Spleen (tissue), 7 donors: ENCODE measurements around the gene MLXIP.

Experiments used
- POLR2A ChIP-seq, 3 donors: fragments of 450-650 bp; IDR thresholded peaks; one replicate each; pipeline ENCODE4 v1.5.1; 2017; ENCODE audit warnings: antibody characterized with exemption in 3 of 3, mild to moderate bottlenecking in 1 of 3
- POLR2AphosphoS5 ChIP-seq, 3 donors: sonication (generic); formaldehyde crosslinking; IDR thresholded peaks; one replicate each; pipeline ENCODE4 v1.5.1; 2017; ENCODE audit warnings: antibody characterized with exemption in 3 of 3
- TF ChIP-seq, protein P1 (sequence below), 11 experiments: fragments of 200-600 bp in 7 of 11; fragments of 450-650 bp in 4 of 11; sonication (generic) in 4 of 11; IDR thresholded peaks in 8 of 11; conservative IDR thresholded peaks in 3 of 11; 1 replicate in 7 of 11; 2 replicates in 4 of 11; pipeline versions ENCODE4 v1.4.0 to v1.8.0; 2016 to 2021; ENCODE audit warnings: antibody characterized with exemption in 11 of 11, inconsistent platforms in 4 of 11, mild to moderate bottlenecking in 1 of 11
- donor health status: DM: no; HTN: no; CAD: no; lungs with moderate emphysema.
- donor health status: DM: no; HTN: no; CAD: no.
- donor health status: DM: no; HTN: no; CAD: no.

DNA sequence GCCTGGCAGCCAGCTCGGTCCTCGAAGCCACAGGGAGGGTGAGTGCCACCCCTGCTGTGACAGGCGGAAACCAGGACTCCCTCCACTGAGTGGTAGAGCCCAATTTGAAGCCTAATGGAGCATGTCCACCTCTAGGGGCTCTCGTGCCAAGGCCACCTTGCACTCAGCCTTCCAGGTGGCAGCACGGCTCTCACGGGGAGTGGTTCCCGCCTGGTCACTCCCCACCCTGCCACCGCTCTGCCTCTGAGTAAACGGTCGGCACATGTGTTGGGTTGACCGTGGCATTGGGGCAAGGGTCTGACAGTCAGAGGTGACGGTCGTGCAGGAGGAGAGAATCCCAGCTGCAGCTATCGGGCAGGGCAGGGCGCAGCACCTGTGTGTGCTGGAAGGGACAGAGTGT is 60.7 kb downstream of the MLXIP start:
- TF ChIP-seq, protein P1, sequence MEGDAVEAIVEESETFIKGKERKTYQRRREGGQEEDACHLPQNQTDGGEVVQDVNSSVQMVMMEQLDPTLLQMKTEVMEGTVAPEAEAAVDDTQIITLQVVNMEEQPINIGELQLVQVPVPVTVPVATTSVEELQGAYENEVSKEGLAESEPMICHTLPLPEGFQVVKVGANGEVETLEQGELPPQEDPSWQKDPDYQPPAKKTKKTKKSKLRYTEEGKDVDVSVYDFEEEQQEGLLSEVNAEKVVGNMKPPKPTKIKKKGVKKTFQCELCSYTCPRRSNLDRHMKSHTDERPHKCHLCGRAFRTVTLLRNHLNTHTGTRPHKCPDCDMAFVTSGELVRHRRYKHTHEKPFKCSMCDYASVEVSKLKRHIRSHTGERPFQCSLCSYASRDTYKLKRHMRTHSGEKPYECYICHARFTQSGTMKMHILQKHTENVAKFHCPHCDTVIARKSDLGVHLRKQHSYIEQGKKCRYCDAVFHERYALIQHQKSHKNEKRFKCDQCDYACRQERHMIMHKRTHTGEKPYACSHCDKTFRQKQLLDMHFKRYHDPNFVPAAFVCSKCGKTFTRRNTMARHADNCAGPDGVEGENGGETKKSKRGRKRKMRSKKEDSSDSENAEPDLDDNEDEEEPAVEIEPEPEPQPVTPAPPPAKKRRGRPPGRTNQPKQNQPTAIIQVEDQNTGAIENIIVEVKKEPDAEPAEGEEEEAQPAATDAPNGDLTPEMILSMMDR (IDR thresholded peaks at IDR 0.05 in 8 of 11, conservative IDR thresholded peaks at IDR 0.05 in 3 of 11): no peak
- TF ChIP-seq POLR2AphosphoS5 (IDR thresholded peaks at IDR 0.05): peak in 2 of 3 donors; percentile 51 to 71
- no peak for TF ChIP-seq POLR2A (IDR thresholded peaks at IDR 0.05)
